ENCODE results near the gene ADAMTS8.

GRCh38 chr11:130422251-130422995, 6.0 kb downstream of the ADAMTS8 start:
- TF ChIP-seq POLR2A (IDR thresholded peaks at IDR 0.05) (no peak), CTCF (IDR thresholded peaks at IDR 0.05) (no peak)
